HepG2 (cell line): ENCODE results near the gene CARHSP1. TPM values are rescaled to one million over a fixed set of nuclear protein-coding genes. Genes with fewer than 3 reads are reported as not detected.

ENCODE experiments used
- ATAC-seq: fragments of 200-7000 bp; cut with Tn5 transposase; 3 replicates; pipeline ENCODE4 v1.9.1; 2020; ENCODE audit warnings: mild to moderate bottlenecking, moderate library complexity
- BruUV-seq: library from RNA; stranded (reverse); fragments of 400-500 nt; replicated peaks from 2 replicates; lab custom pipeline; 2021; lab: Mats Ljungman, UMichigan
- CTCF ChIA-PET: fragments of 300-600 bp; formaldehyde crosslinking; extraction: SDS; loops from one replicate; lab custom pipeline; 2021; ENCODE audit warnings: low total read pairs, inconsistent platforms, low intra/inter-chr PET ratio; lab: Yijun Ruan, JAX
- POLR2A ChIA-PET: fragments of 350-600 bp; sonication (Branson Sonifier 250); formaldehyde crosslinking; loops from one replicate; lab custom pipeline; 2020; ENCODE audit warnings: antibody characterized with exemption, inconsistent platforms; lab: Yijun Ruan, JAX
- DNase-seq: peaks from one replicate; pipeline ENCODE4 v3.0.0-alpha.2; 2015; ENCODE audit warnings: low spot score
- FAIRE-seq: peaks from 3 replicates; lab custom pipeline; 2011; peaks lifted over from hg19 to GRCh38; lab: Jason Lieb, UNC
- H2AFZ ChIP-seq: one replicate; pipeline ENCODE4 v1.6.1; 2011; ENCODE audit warnings: low read length, inconsistent platforms
- H3K27ac ChIP-seq: fragments of 300-600 bp; 3 replicates; pipeline ENCODE4 v1.8.0; 2011; ENCODE audit warnings: mixed run types, mild to moderate bottlenecking, mixed read lengths, low read length, inconsistent platforms; ENCODE audit not compliant: insufficient read depth; ENCODE audit errors: extremely low read length
- H3K27me3 ChIP-seq, 2 experiments: fragments of 200-600 bp in 1 of 2; 2 replicates in 1 of 2; 3 replicates in 1 of 2; pipeline versions ENCODE4 v1.6.0 to v1.8.0; 2011; ENCODE audit warnings: low read length in 2 of 2, mild to moderate bottlenecking in 2 of 2, moderate library complexity in 2 of 2, inconsistent platforms in 1 of 2; ENCODE audit not compliant: insufficient read depth in 2 of 2, control insufficient read depth in 1 of 2
- H3K36me3 ChIP-seq, 2 experiments: fragments of 200-600 bp in 1 of 2; replicated peaks in 1 of 2; 2 replicates in 1 of 2; 3 replicates in 1 of 2; pipeline versions ENCODE4 v1.5.1 to v1.8.0; 2011; ENCODE audit warnings: low read length in 2 of 2, inconsistent platforms in 1 of 2; ENCODE audit not compliant: insufficient read depth in 2 of 2, control insufficient read depth in 1 of 2
- H3K4me1 ChIP-seq: 2 replicates; pipeline ENCODE4 v1.5.1; 2012; ENCODE audit warnings: low read length, inconsistent platforms; ENCODE audit not compliant: insufficient read depth
- H3K4me2 ChIP-seq: 2 replicates; pipeline ENCODE4 v1.6.0; 2011; ENCODE audit warnings: low read depth, low read length, inconsistent platforms
- H3K4me3 ChIP-seq, 3 experiments: fragments of 200-600 bp in 1 of 3; sonication (generic), shearing (Covaris generic) in 1 of 3; replicated peaks in 1 of 3; 2 replicates each; pipeline ENCODE4 v1.5.1; 2011 to 2016; ENCODE audit warnings: low read length in 3 of 3, inconsistent platforms in 2 of 3, low read depth in 2 of 3, mild to moderate bottlenecking in 2 of 3, control low read depth in 1 of 3, mixed read lengths in 1 of 3; ENCODE audit not compliant: insufficient read depth in 1 of 3
- H3K79me2 ChIP-seq: one replicate; pipeline ENCODE4 v1.6.1; 2011; ENCODE audit warnings: low read length, inconsistent platforms; ENCODE audit not compliant: insufficient read depth
- H3K9ac ChIP-seq: 2 replicates; pipeline ENCODE4 v1.6.0; 2011; ENCODE audit warnings: mild to moderate bottlenecking, low read depth, low read length, inconsistent platforms; ENCODE audit not compliant: insufficient read depth
- H3K9me3 ChIP-seq: 2 replicates; pipeline ENCODE4 v1.5.1; 2012; ENCODE audit warnings: mild to moderate bottlenecking, low read length
- H4K20me1 ChIP-seq: 2 replicates; pipeline ENCODE4 v1.6.0; 2011; ENCODE audit warnings: inconsistent platforms, mild to moderate bottlenecking, low read length, moderate library complexity; ENCODE audit not compliant: insufficient read depth
- ARID2 ChIP-seq: sonication (generic); formaldehyde crosslinking; IDR thresholded peaks from 2 replicates; pipeline ENCODE4 v1.8.1; 2022; ENCODE audit warnings: mild to moderate bottlenecking, missing genetic modification reagents, borderline replicate concordance
- HMGXB4 ChIP-seq, 2 experiments: sonication (generic) in 1 of 2; formaldehyde crosslinking in 1 of 2; IDR thresholded peaks; 2 replicates each; pipeline versions ENCODE4 v1.4.0 to v1.6.1; 2018 to 2020; ENCODE audit warnings: missing genetic modification reagents in 2 of 2, borderline replicate concordance in 1 of 2, low read depth in 1 of 2, mild to moderate bottlenecking in 1 of 2, missing biosample characterization in 1 of 2
- MAFF ChIP-seq: IDR thresholded peaks from 2 replicates; pipeline ENCODE4 v1.6.1; 2011; ENCODE audit warnings: low read depth, low read length, improper control_type of control experiment
- MAFK ChIP-seq, 2 experiments: IDR thresholded peaks in 1 of 2; conservative IDR thresholded peaks in 1 of 2; 2 replicates each; pipeline ENCODE4 v1.6.1; 2011; ENCODE audit warnings: improper control_type of control experiment in 2 of 2, low read length in 2 of 2
- NR0B2 ChIP-seq: sonication (generic); formaldehyde crosslinking; IDR thresholded peaks from 2 replicates; pipeline ENCODE4 v1.4.0; 2020; ENCODE audit warnings: mild to moderate bottlenecking, missing genetic modification reagents
- RBM22 ChIP-seq: fragments of 200-400 bp; formaldehyde crosslinking; optimal IDR thresholded peaks from 2 replicates; pipeline ENCODE3; 2017; ENCODE audit warnings: mild to moderate bottlenecking, low read length, moderate library complexity
- TEAD3 ChIP-seq: optimal IDR thresholded peaks from 2 replicates; pipeline ENCODE3; 2016; ENCODE audit warnings: borderline replicate concordance
- ZNF724P ChIP-seq: sonication (generic); formaldehyde crosslinking; IDR thresholded peaks from 2 replicates; pipeline ENCODE4 v1.8.0; 2022; ENCODE audit warnings: missing genetic modification reagents, borderline replicate concordance
- WGBS: methylation state at CpG from one replicate; pipeline ENCODE4 v1.1.6; 2017; ENCODE audit warnings: low lambda C conversion rate; 5-methylcytosine and 5-hydroxymethylcytosine counted together
- in situ Hi-C: cut with HindIII; loops from 2 replicates; pipeline ENCODE4 v1.10.0; 2017; ENCODE audit warnings: low pct_unique_long_range_greater_than_20kb; ENCODE audit not compliant: extremely low pct_ligation_motif_present
- intact Hi-C: fragments of 100-400 bp; cut with micrococcal nuclease; formaldehyde crosslinking; loops from one replicate; pipeline ENCODE4 v1.10.0; 2022; ENCODE audit not compliant: unreplicated experiment
- polyA plus RNA-seq, 8 experiments: library from polyadenylated mRNA; depleted of rRNA in 3 of 8; stranded (reverse) in 7 of 8; unstranded in 1 of 8; fragments of >200 nt; fragmentation: Illumina TruSeq in 4 of 8; extraction: Trizol in 4 of 8; gene quantifications; 2 replicates each; pipeline versions ENCODE4 v1.2.1 to v1.2.3, GENCODE V29; 2011 to 2016; ENCODE audit warnings: low read depth in 4 of 8, missing spikeins in 1 of 8, mixed read lengths in 1 of 8; ENCODE audit not compliant: insufficient read depth in 1 of 8
- total RNA-seq, 5 experiments: library from RNA; depleted of rRNA; stranded (reverse); fragments of >200 nt; fragmentation: Illumina TruSeq; extraction: Trizol; gene quantifications; 2 replicates each; pipeline ENCODE4 v1.2.3, GENCODE V29; 2016; ENCODE audit warnings: low read depth in 1 of 5

CARHSP1 gene
- total and polyA plus RNA-seq, 2 of the 13 experiments (the other 11 are each of a cell fraction or from before 2014, with no cell fraction given), result 173 to 345 TPM

DNA sequence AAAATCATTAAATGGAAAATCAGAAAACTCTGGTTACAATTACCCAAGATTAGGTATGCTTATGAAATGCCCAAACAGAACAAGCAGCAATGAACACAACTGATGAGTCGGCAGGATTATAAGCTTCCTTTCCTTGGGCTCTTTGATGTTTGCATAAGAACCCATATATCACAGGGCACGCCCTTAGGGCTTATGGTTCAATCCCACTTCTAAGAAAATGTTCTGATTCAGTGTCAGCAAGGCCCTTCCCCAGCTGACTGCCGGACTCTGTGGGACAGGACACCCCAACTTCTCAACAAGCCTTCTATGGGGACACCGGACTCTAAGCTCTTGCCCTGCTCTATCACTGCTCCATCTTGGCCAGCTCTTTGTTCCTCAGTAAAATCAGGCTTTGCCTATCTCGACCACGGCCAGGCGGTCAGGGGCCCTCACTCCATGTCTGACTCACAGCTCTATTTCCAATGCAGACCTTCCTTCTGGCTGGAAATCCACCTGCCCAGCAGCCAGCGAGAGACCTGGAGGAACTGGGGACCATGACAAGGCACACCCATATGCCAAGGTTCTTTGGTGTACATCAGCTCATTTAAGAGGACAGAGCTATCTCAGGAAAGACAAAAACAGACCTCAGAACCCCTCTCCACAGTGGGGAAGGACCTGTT lies 40.1 kb upstream of the CARHSP1 start:
- no peak for ATAC-seq
- WGBS, result 95% methylated on average over 8 of the region's 8 CpGs
- no peak overlapping the region for H3K27ac ChIP-seq
- H3K4me3 ChIP-seq, result no peak overlapping the region
- H3K79me2 ChIP-seq, result peaks cover 9% of the 10 kb centered on the region
- ChIA-PET POLR2A (no interaction called here), CTCF (no interaction called here)
- H3K4me1 ChIP-seq, result no peaks in the 10 kb centered on the region
- H3K9ac ChIP-seq, result no peak overlapping the region
- H3K27me3 ChIP-seq, result no peaks in the 10 kb centered on the region
- in situ Hi-C loops, result no loop called here
- H2AFZ ChIP-seq, result no peak overlapping the region
- peaks cover 65 to 96% of the 10 kb centered on the region in 2 experiments for H3K36me3 ChIP-seq
- peaks cover 16% of the 10 kb centered on the region; the same call in 1 of the 2 replicates for H4K20me1 ChIP-seq
- no peak for FAIRE-seq
- no TSS peak for BruUV-seq
- TF ChIP-seq TEAD3 (CRISPR knock-in tag) (no peak), MAFK (conservative IDR thresholded peaks at IDR 0.05 in 1 of 2, IDR thresholded peaks at IDR 0.05 in 1 of 2; ENCODE audit: low read length in 2 of 2) (peak; percentile 96), NR0B2 (no peak), MAFF (peak; percentile 95), RBM22 (peak; percentile 76), ZNF724P (0 out of 2 replicates have a peak, but pooled peaks have one; percentile 44), HMGXB4 (CRISPR knock-in tag; IDR thresholded peaks at IDR 0.05; ENCODE audit: borderline replicate concordance in 1 of 2, low read depth in 1 of 2) (no peak), ARID2 (CRISPR knock-in tag) (no peak)
- intact Hi-C loops, result loop anchor here (5.0 kb wide), 1 partner anchor 228 kb away; no protein-coding TSS in a partner anchor
- H3K9me3 ChIP-seq, result no peaks in the 10 kb centered on the region
- no peak for DNase-seq
- no peak overlapping the region for H3K4me2 ChIP-seq
